Pulmonary artery endothelial cell (primary cell): Measurements from ENCODE around the gene MMP23B. TPM values are rescaled to one million over a fixed set of nuclear protein-coding genes. Genes with fewer than 3 reads are reported as not detected.

Source experiments
- DNase-seq: peaks from one replicate; pipeline ENCODE4 v3.0.0-alpha.2; 2011; ENCODE audit warnings: low read depth, low spot score
- total RNA-seq: library from RNA; depleted of rRNA; stranded (reverse); fragments of >200 nt; gene quantifications from 2 replicates; pipeline ENCODE4 v1.2.3, GENCODE V29; 2014

Gene MMP23B
- total RNA-seq, 1 donor from 2014 or later: 0.33 TPM

- no peak for DNase-seq
Measured at GRCh38 chr1:1619917-1620361, 12.0 kb upstream of the MMP23B start.

- DNase-seq: no peak
Measured at GRCh38 chr1:1620433-1621139, 11.4 kb upstream of the MMP23B start.

GRCh38 chr1:1621173-1622009 is 10.6 kb upstream of the MMP23B start:
- DNase-seq: no peak

- DNase-seq: no peak
Measured at GRCh38 chr1:1622010-1622787, 9.8 kb upstream of the MMP23B start.

- no peak for DNase-seq
Measured at GRCh38 chr1:1622788-1623094, 9.2 kb upstream of the MMP23B start.

GRCh38 chr1:1623181-1623630 is 8.8 kb upstream of the MMP23B start:
- DNase-seq: no peak

- DNase-seq: no peak
Measured at GRCh38 chr1:1623631-1624442, 8.1 kb upstream of the MMP23B start.

GRCh38 chr1:1624443-1625403 is 7.2 kb upstream of the MMP23B start:
- DNase-seq: no peak

GRCh38 chr1:1625404-1625775 is 6.6 kb upstream of the MMP23B start:
- DNase-seq: no peak

GRCh38 chr1:1625824-1626206 is 6.2 kb upstream of the MMP23B start:
- no peak for DNase-seq

GRCh38 chr1:1626207-1627141 is 5.5 kb upstream of the MMP23B start:
- DNase-seq: no peak

GRCh38 chr1:1627261-1627828 is 4.6 kb upstream of the MMP23B start:
- DNase-seq: no peak

- DNase-seq: no peak
Measured at GRCh38 chr1:1627829-1628753, 3.9 kb upstream of the MMP23B start.

GRCh38 chr1:1628754-1629429 is 3.1 kb upstream of the MMP23B start:
- no peak for DNase-seq

- DNase-seq: no peak
Measured at GRCh38 chr1:1629430-1630190, 2.4 kb upstream of the MMP23B start.
